Thyroid gland (tissue), 4 donors: Measurements from ENCODE around the gene MAPKAPK2. TPM values are rescaled to one million over a fixed set of nuclear protein-coding genes. Genes with fewer than 3 reads are reported as not detected.

ENCODE experiments used
- DNase-seq, 2 donors: peaks; one replicate each; pipeline ENCODE4 v3.0.0-alpha.2; 2019
- H3K27ac ChIP-seq, 3 donors: fragments of 200-600 bp; sonication (generic); 1 replicate in 2 of 3; 2 replicates in 1 of 3; pipeline ENCODE4 v1.5.1; 2016 to 2019; ENCODE audit warnings: mild to moderate bottlenecking in 1 of 3, moderate library complexity in 1 of 3
- H3K27me3 ChIP-seq: fragments of 200-600 bp; sonication (generic); one replicate; pipeline ENCODE4 v1.5.1; 2019
- H3K36me3 ChIP-seq, 2 donors: fragments of 200-600 bp; sonication (generic); one replicate each; pipeline ENCODE4 v1.5.1; 2016 to 2019
- H3K4me1 ChIP-seq, 2 donors: fragments of 200-600 bp; sonication (generic); one replicate each; pipeline ENCODE4 v1.5.1; 2017 to 2019
- H3K4me3 ChIP-seq, 3 donors: fragments of 200-600 bp; sonication (generic); replicated peaks in 1 of 3; 1 replicate in 2 of 3; 2 replicates in 1 of 3; pipeline ENCODE4 v1.5.1; 2016; ENCODE audit warnings: mild to moderate bottlenecking in 1 of 3
- H3K9me3 ChIP-seq: fragments of 200-600 bp; sonication (generic); one replicate; pipeline ENCODE4 v1.5.1; 2017
- CTCF ChIP-seq, 6 experiments: fragments of 200-600 bp in 3 of 6; fragments of 450-650 bp in 3 of 6; sonication (generic) in 3 of 6; IDR thresholded peaks; one replicate each; pipeline ENCODE4 v1.5.1; 2016 to 2019; ENCODE audit warnings: antibody characterized with exemption in 6 of 6, mild to moderate bottlenecking in 2 of 6, inconsistent platforms in 1 of 6, moderate library complexity in 1 of 6
- POLR2A ChIP-seq, 2 donors: fragments of 450-650 bp; IDR thresholded peaks; one replicate each; pipeline ENCODE4 v1.6.1; 2017; ENCODE audit warnings: antibody characterized with exemption in 2 of 2, mild to moderate bottlenecking in 2 of 2, moderate library complexity in 1 of 2
- WGBS, 2 donors: methylation state at CpG; one replicate each; pipeline ENCODE4 v1.1.5; 2017; 5-methylcytosine and 5-hydroxymethylcytosine counted together
- intact Hi-C: fragments of 100-400 bp; cut with DNase I; formaldehyde crosslinking; loops from one replicate; pipeline ENCODE4 v1.15.1; 2023
- total RNA-seq, 4 donors: library from RNA; depleted of rRNA; stranded (reverse); fragments of >200 nt; gene quantifications; one replicate each; pipeline ENCODE4 v1.2.3, GENCODE V29; 2016

Gene MAPKAPK2
- total RNA-seq, 4 donors from 2014 or later = 48.5 to 64.0 (median 59.9) TPM

- Histone ChIP-seq H3K4me3 (no peak overlapping the region), H3K4me1 (peaks cover 0 to 18% of the 10 kb centered on the region in 2 donors), H3K27ac (no peak overlapping the region), H3K27me3 (no peaks in the 10 kb centered on the region), H3K36me3 (peaks cover 42 to 43% of the 10 kb centered on the region in 2 donors), H3K9me3 (no peaks in the 10 kb centered on the region)
- 91 to 93% methylated on average over 11 of the region's 11 CpGs for WGBS, 2 donors
- TF ChIP-seq CTCF (IDR thresholded peaks at IDR 0.05) (no peak), POLR2A (IDR thresholded peaks at IDR 0.05) (no peak)
- intact Hi-C loops = no loop called here
- no peak for DNase-seq
These were observed 47.8 kb downstream of the MAPKAPK2 start for GRCh38 chr1:206732508-206732907.

GRCh38 chr1:206732992-206733391 lies 48.3 kb downstream of the MAPKAPK2 start:
- no peak for DNase-seq
- TF ChIP-seq CTCF (IDR thresholded peaks at IDR 0.05) = no peak
- no peak for TF ChIP-seq POLR2A (IDR thresholded peaks at IDR 0.05)
- WGBS, 2 donors = 84 to 90% methylated on average over 10 to 11 of the region's 11 CpGs
- no peaks in the 10 kb centered on the region for H3K9me3 ChIP-seq
- H3K27me3 ChIP-seq = no peaks in the 10 kb centered on the region
- intact Hi-C loops = no loop called here
- H3K4me1 ChIP-seq = peaks cover 0 to 23% of the 10 kb centered on the region in 2 donors
- no peak overlapping the region for H3K27ac ChIP-seq
- H3K4me3 ChIP-seq = no peak overlapping the region
- peaks cover 42 to 43% of the 10 kb centered on the region in 2 donors for H3K36me3 ChIP-seq

- TF ChIP-seq POLR2A (IDR thresholded peaks at IDR 0.05) (no peak), CTCF (IDR thresholded peaks at IDR 0.05) (peak in 5 of 6 experiments; percentile 35 to 62 (median 45))
- no peaks in the 10 kb centered on the region for H3K9me3 ChIP-seq
- H3K36me3 ChIP-seq = peaks cover 37 to 40% of the 10 kb centered on the region in 2 donors
- peak; percentile 38 to 53 for DNase-seq
- no peaks in the 10 kb centered on the region for H3K27me3 ChIP-seq
- H3K27ac ChIP-seq = no peak overlapping the region
- peaks cover 0 to 29% of the 10 kb centered on the region in 2 donors for H3K4me1 ChIP-seq
- intact Hi-C loops = no loop called here
- no peak overlapping the region for H3K4me3 ChIP-seq
- 79 to 82% methylated on average over 9 of the region's 9 CpGs for WGBS, 2 donors
These were observed 49.9 kb downstream of the MAPKAPK2 start for GRCh38 chr1:206734499-206735142.

GRCh38 chr1:206735553-206736031 lies 50.9 kb downstream of the MAPKAPK2 start:
- H3K4me3 ChIP-seq = no peak overlapping the region
- H3K36me3 ChIP-seq = peaks cover 29 to 31% of the 10 kb centered on the region in 2 donors
- no peak for DNase-seq
- no peak overlapping the region for H3K27ac ChIP-seq
- 66 to 76% methylated on average over 5 of the region's 5 CpGs for WGBS, 2 donors
- no peaks in the 10 kb centered on the region for H3K9me3 ChIP-seq
- H3K27me3 ChIP-seq = no peaks in the 10 kb centered on the region
- intact Hi-C loops = no loop called here
- TF ChIP-seq CTCF (IDR thresholded peaks at IDR 0.05) (no peak), POLR2A (IDR thresholded peaks at IDR 0.05) (no peak)
- peaks cover 0 to 29% of the 10 kb centered on the region in 2 donors for H3K4me1 ChIP-seq
